WTC11 (cell line): ENCODE results near the gene GSTO1.

Experiments used
- CREM ChIP-seq: sonication (generic); formaldehyde crosslinking; IDR thresholded peaks from 2 replicates; pipeline ENCODE4 v1.8.1; 2022; ENCODE audit warnings: mild to moderate bottlenecking, missing genetic modification reagents, moderate library complexity
- E2F1 ChIP-seq: sonication (generic); formaldehyde crosslinking; IDR thresholded peaks from 2 replicates; pipeline ENCODE4 v1.8.0; 2022; ENCODE audit warnings: mild to moderate bottlenecking, missing genetic modification reagents
- JUN ChIP-seq: sonication (generic); formaldehyde crosslinking; IDR thresholded peaks from 2 replicates; pipeline ENCODE4 v1.8.0; 2023; ENCODE audit warnings: mild to moderate bottlenecking, missing genetic modification reagents
- SMAD3 ChIP-seq: sonication (generic); formaldehyde crosslinking; IDR thresholded peaks from 2 replicates; pipeline ENCODE4 v1.8.0; 2022; ENCODE audit warnings: missing genetic modification reagents, mild to moderate bottlenecking, borderline replicate concordance
- TP53 ChIP-seq: sonication (generic); formaldehyde crosslinking; IDR thresholded peaks from 2 replicates; pipeline ENCODE4 v1.8.1; 2023; ENCODE audit warnings: mild to moderate bottlenecking, missing genetic modification reagents
- USF2 ChIP-seq: sonication (generic); formaldehyde crosslinking; IDR thresholded peaks from 2 replicates; pipeline ENCODE4 v1.8.1; 2023; ENCODE audit warnings: mild to moderate bottlenecking, missing genetic modification reagents, moderate library complexity
- ZNF281 ChIP-seq: sonication (generic); formaldehyde crosslinking; IDR thresholded peaks from 2 replicates; pipeline ENCODE4 v1.8.0; 2023; ENCODE audit warnings: mild to moderate bottlenecking, missing genetic modification reagents
- ZNF512 ChIP-seq: sonication (generic); formaldehyde crosslinking; IDR thresholded peaks from 2 replicates; pipeline ENCODE4 v1.8.1; 2022; ENCODE audit warnings: missing genetic modification reagents, borderline replicate concordance
- TF ChIP-seq, protein P1 (sequence below): fragments of 200-600 bp; IDR thresholded peaks from 2 replicates; pipeline ENCODE4 v1.8.0; 2022; ENCODE audit warnings: antibody characterized with exemption
- TF ChIP-seq, protein P2 (sequence below): sonication (generic); formaldehyde crosslinking; IDR thresholded peaks from 2 replicates; pipeline ENCODE4 v1.8.0; 2022; ENCODE audit warnings: mild to moderate bottlenecking, missing genetic modification reagents
- TF ChIP-seq, protein P3 (sequence below): fragments of 250-450 bp; sonication (Bioruptor Pico); IDR thresholded peaks from 2 replicates; pipeline ENCODE4 v1.9.0; 2021; ENCODE audit warnings: moderate library complexity, mild to moderate bottlenecking, inconsistent platforms, borderline replicate concordance

- TF ChIP-seq ZNF281 (CRISPR knock-in tag) = no peak
- no peak for TF ChIP-seq TP53 (CRISPR knock-in tag)
- TF ChIP-seq, protein P1, sequence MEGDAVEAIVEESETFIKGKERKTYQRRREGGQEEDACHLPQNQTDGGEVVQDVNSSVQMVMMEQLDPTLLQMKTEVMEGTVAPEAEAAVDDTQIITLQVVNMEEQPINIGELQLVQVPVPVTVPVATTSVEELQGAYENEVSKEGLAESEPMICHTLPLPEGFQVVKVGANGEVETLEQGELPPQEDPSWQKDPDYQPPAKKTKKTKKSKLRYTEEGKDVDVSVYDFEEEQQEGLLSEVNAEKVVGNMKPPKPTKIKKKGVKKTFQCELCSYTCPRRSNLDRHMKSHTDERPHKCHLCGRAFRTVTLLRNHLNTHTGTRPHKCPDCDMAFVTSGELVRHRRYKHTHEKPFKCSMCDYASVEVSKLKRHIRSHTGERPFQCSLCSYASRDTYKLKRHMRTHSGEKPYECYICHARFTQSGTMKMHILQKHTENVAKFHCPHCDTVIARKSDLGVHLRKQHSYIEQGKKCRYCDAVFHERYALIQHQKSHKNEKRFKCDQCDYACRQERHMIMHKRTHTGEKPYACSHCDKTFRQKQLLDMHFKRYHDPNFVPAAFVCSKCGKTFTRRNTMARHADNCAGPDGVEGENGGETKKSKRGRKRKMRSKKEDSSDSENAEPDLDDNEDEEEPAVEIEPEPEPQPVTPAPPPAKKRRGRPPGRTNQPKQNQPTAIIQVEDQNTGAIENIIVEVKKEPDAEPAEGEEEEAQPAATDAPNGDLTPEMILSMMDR = no peak
- TF ChIP-seq SMAD3 (CRISPR knock-in tag) = no peak
- TF ChIP-seq ZNF512 (CRISPR knock-in tag) = no peak
- TF ChIP-seq CREM (CRISPR knock-in tag) = no peak
- no peak for TF ChIP-seq USF2 (CRISPR knock-in tag)
- TF ChIP-seq, protein P2, sequence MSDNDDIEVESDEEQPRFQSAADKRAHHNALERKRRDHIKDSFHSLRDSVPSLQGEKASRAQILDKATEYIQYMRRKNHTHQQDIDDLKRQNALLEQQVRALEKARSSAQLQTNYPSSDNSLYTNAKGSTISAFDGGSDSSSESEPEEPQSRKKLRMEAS = no peak
- no peak for TF ChIP-seq E2F1 (CRISPR knock-in tag)
- TF ChIP-seq, protein P3, sequence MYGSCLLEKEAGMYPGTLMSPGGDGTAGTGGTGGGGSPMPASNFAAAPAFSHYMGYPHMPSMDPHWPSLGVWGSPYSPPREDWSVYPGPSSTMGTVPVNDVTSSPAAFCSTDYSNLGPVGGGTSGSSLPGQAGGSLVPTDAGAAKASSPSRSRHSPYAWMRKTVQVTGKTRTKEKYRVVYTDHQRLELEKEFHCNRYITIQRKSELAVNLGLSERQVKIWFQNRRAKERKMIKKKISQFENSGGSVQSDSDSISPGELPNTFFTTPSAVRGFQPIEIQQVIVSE (CRISPR knock-in tag) = no peak
- TF ChIP-seq JUN (CRISPR knock-in tag) = no peak
Measured at GRCh38 chr10:104233817-104234216, 20.9 kb upstream of the GSTO1 start.
